ENCODE results near the gene TBCD. TPM values are rescaled to one million over a fixed set of nuclear protein-coding genes. Genes with fewer than 3 reads are reported as not detected.
"Not testable (repeated sequence)": the region's sequence is repeated elsewhere in the genome, so short reads cannot be mapped to it uniquely, and the experiment has no call there.

Gene TBCD
- total RNA-seq, 1 experiment from 2014 or later = 17.4 TPM

DNA sequence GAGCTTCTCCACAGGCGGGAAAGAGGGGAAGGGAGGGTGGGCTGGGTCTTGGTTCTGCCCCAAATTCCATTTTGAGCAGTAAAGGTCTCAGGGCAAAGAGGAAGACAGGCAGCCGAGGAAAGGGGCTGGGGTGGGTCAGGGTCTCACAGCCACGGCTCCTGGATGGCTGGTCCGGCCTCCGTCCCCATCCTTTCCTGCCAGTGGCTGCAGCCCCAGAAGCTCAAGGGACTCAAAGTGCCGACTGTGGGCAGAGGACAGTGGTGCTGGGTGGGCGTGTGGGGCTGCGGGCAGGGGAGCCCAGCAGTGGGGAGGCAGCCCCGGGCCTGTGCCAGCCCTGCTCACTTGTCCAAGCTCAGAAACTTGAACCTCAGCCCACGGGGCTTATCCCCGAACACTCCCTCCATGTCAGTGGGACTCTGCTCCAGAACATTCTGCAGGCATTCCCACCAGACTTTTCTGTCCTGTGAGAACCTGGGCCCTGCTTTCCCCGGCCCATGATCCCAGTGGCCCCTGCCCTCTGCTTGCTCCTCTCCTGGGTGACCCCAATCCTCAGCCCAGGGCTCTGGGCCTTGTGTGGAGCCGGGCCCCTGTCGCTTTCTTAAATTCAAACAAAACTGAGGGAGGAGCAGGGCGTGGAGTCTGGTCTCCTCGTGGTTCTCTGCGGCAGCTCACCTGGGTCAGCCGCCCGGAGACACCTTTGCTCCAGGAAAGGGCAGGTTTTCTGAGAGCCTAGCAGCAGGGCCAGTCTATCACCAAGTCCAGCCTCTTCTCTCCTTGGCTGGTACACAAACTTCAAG lies 209.7 kb downstream of the TBCD start:
- DNase-seq (ENCODE audit: extremely low read depth, low read depth) = no peak

DNA sequence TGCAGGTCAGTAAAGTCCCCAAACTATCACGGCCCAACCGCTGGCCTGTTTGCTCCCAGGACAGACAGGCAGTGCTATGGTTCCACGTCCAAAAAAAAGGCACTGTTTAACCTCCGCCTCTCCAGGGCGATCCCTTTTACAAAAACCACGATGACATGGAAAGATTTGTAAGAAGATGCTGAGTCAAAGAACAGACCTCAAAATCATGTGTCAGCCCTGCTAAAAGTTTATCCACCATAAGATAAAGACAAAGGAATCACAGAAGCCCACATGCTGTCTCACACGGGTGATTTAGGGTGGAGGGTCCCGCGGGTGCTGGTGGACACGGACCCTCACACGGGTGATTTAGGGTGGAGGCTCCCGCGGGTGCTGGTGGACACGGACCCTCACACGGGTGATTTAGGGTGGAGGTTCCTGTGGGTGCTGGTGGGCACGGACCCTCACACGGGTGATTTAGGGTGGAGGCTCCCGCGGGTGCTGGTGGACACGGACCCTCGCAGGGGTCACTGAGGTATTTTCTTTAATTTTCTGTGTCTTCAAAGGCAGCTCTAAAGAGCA lies 210.4 kb downstream of the TBCD start:
- DNase-seq (ENCODE audit: extremely low read depth, low read depth) = no peak

DNA sequence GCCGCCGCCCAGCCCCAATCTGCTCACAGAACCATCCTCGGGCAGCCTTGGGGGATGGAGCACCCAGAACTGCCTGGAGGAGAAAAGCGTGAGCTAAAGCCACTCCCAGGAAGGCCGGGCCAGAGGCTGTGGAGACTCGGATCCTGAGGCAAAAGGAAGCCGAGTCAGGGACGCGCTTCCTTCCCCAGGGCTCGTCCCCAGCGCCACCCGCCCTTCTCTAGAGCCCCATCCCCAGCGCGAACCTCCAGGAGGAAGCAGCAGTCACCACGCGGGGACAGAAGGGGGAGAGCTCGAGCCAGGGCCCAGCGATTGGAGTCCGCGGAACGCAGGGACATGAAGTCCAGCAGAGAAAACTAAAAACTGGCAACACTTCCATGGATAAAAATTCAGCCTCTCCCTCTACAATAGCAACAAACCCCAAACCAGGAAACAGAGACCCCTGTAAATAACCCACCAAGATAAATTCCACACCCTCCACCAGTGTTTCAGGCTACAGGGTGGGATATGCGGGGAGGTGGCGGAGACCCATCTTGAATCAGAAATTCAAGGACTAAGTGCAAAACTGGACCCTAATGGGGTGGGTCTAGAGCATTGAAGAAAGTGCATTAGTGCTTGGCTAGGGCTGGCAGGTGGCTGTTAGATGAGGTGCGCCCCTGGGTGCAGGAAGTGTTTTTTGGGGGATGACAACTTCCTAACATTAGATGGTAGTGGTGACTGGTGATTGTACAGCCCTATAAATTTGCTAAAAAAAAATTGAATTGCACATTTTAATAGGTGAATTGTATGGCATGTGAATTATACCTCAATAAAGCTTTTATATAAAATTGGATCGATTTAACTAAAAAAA lies 211.5 kb downstream of the TBCD start:
- DNase-seq (ENCODE audit: extremely low read depth, low read depth) = no peak

DNA sequence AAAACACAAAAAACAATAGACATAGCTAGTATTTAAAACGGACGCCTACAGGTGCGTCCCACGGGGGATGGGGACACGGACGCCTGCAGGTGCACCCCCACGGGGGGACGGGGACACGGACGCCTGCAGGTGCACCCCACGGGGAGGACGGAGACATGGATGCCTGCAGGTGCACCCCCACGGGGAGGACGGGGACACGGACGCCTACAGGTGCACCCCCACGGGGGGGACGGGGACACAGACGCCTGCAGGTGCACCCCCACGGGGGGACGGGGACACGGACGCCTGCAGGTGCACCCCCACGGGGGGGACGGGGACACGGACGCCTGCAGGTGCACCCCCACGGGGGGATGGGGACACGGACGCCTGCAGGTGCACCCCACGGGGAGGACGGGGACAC lies 212.6 kb downstream of the TBCD start:
- DNase-seq (ENCODE audit: extremely low read depth, low read depth) = not testable (repeated sequence)

DNA sequence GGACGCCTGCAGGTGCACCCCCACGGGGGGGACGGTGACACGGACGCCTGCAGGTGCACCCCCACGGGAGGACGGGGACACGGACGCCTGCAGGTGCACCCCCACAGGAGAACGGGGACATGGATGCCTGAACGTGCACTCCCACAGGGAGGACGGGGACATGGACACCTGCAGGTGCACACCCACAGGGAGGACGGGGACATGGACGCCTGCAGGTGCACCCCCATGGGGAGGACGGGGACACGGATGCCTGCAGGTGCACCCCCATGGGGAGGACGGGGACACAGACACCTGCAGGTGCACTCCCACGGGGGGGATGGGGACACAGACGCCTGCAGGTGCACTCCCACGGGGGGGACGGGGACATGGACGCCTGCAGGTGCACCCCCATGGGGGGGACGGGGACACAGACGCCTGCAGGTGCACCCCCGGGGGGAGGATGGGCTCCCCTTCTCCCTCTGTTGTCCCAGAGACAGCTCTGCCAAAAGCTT lies 213.0 kb downstream of the TBCD start:
- no peak for DNase-seq (ENCODE audit: extremely low read depth, low read depth)

DNA sequence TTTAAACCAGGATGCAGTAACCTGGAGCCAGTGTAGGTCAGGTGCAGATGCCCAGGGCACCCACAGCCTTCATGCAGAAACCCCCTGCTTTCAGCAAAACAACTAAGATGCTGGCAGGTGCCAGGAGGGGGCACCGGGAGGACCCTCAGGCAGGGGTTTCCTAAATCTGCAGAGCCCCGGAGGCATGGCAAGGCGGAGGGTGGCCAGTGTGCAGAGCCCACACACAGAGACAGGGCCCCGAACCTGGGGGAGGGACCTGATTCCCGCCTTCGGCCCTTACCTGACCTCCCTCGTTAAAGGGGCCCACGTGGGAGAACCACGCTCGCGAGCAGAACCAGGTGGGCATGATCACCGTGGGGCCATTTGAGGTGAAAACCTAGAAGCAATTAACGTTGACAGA lies 213.5 kb downstream of the TBCD start:
- no peak for DNase-seq (ENCODE audit: extremely low read depth, low read depth)

DNA sequence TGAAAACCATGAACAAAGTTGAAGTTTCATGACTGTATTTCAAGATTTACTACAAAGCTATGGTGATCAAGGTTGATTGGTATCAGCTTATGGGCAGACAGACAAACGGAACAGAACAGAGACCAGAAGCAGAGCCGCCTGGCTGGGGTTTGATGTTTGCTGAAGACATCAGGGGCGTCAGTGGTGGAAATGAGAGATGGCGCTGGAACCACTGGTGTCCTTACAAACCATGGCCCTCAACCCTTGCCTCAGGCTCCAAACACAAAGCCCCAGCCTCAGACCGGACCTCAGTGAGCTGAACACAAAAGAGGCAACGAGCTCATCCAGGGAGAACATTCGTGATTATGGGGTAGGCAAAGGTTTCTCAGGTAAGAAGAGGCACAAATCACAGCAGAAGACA lies 214.6 kb downstream of the TBCD start:
- DNase-seq (ENCODE audit: extremely low read depth, low read depth) = no peak

DNA sequence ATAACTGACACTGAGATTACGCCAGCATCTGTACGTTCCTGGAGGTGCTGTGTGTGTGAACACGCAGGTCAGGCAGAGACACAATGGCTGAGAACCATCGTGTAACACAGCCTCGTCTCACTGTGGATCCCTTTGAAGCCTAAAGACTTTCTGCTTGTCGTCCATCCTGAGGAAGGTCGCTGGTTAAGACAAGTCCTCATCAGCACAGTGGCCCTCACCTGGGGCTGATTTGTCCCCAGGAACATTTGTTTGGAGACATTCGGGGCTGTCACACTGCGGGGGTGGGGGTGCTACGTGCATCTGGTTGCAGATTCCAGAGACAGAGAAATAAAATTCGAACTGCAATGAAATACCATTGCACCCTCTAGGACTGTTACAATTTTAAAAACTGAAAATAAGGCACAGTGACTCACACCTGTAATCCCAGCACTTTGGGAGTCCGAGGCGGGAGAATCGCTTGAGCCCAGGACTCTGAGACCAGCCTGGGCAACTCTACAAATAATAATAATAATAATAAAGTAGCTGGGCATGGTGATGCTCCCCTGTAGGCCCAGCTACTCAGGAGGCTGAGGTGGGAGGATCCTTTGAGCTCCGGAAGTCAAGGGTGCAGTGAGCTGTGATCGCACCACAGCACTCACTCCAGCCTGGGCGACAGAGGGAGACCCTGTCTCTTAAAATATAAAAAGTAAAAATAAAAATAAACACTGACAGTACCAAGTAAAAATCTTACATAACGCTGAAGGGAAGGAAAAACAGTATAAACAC lies 215.6 kb downstream of the TBCD start:
- no peak for DNase-seq (ENCODE audit: extremely low read depth, low read depth)

DNA sequence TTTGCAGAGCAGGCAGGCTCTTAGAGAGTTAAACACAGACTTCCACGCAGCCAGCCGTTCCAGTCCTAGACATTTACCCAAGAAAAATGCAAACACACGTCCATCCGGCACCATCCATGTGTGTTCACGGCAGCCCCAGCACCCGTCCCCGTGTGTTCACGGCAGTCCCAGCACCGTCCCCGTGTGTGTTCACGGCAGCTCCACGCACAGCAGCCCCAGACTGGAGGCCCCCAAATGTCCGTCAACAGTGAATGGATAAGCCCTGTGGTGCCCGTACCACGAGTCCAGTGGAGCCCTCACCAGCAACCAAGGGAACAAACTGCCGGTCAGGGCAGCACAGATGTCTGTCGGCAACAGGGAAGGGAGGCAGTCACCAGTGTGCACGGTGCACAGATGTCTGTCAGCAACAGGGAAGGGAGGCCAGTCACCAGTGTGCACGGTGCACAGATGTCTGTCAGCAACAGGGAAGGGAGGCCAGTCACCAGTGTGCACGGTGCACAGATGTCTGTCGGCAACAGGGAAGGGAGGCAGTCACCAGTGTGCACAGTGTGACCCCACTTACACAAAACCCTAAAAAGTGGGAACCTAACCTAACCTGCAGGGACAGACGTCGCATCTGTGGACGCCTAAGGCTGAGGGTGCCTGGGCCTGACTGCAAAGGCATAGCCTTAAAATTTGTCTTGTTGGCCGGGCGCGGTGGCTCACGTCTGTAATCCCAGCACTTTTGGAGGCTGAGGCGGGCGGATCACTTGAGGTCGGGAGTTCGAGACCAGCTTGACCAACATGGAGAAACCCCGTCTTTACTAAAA lies 216.4 kb downstream of the TBCD start:
- not testable (repeated sequence) for DNase-seq (ENCODE audit: extremely low read depth, low read depth)

DNA sequence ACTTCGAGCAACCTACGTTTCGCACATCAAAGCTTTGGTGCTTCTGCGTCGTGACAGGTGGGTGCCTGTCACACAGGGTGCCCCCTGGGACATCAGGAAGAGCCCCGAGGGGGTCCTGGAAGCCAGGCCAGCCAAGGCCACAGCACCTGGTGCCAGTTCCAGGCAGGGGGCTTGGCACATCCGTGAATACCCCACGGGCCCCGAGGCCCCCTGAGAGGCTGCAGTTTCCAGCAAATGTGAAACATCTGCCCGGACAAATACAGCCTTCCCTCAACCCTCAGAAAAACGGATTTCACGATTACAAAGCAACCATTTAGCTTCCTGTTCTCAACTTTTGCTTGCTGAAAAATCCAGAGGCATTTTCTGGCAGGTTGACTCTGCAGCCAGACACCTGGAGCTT lies 218.2 kb downstream of the TBCD start:
- DNase-seq (ENCODE audit: extremely low read depth, low read depth) = no peak

DNA sequence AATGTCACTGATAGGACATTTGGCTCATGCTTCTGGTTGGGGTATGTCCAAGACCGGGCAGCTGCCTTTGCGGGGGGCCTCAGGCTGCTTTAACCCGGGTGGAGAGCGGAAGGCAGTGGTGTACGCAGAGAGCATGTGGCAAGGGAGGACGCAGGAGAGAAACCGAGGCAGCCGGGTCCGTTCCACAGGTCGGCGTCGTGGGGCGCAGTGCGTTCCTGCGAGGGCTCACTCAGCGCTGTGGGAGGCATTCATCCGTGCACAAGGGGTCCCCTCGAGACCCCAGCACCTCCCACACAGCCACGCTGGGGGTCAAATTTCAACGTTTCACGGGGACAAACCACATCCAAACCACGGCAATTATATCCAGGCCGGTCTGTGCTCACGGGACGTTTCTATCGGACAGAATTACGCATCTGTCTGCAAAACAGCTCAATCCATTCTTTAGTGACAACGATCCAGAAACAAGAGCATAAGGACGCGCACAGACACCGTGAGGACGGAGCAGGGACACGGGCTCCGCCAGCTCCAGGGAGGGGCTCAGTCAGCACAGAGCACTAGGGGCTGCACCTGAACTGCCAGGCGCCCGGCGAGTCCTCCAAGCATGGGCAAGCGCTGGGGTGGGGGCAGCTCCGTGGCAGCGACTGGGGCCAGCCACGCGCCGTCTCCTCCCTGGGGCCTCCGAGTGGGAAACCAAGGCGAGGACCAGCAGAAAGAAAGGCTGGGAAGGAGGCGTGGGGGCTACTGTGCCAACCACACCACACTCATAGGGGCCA lies 219.1 kb downstream of the TBCD start:
- no peak for DNase-seq (ENCODE audit: extremely low read depth, low read depth)

DNA sequence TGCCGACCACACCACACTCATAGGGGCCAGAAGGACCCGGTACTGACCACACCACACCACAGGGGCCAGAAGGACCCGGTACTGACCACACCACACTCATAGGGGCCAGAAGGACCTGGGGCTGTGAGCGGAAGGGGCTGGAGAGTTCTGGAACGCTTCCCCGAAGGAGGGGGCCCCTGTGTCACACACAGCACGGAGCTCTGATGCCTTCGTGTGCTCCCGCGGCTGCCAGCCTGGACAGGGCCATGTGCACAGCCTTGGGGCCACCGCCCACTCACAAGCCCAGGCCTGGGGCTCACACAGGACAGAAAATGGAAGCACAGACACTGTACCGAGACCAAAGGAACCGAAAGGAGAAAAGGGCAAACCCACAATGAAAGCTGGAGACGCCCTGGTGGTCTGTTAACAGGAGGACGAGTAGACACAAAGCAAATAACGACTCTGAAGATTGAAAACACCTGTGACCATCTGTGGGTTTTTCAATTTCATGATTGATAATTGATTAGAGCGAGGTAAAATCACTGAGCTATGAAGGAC lies 221.0 kb downstream of the TBCD start:
- no peak for DNase-seq (ENCODE audit: extremely low read depth, low read depth)

DNA sequence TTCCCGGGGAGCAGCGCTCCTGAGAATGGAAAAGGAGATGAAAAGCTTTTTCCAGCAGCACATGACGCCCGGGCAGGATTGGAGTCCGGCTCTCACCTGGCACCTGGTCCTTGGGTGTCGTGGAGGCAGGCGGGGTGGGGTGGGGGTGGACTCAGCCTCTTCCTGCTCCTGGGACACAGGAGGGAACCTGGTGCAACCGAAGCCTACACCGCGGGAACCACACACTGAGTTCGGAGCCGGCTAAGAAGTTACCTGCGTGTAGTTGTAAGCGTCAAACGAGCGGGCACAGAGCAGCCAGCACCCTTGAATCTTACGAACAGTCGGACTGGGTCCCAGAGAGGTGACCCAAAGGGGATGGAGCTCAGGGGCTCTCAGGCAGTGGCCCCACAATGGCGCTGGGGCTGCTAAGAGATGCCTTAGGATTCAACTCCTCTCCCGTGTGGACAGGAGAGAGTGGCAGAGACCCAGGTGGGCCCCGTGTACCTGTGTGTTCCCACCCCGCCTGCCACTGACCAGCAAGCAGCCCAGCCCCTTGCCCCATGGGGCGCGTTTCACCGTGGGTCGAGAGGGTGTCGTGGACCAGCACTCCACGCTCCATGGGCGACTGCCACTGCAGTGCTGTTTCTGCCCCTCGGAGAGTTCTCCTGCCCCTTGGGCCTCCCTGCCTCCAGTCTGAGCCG lies 221.7 kb downstream of the TBCD start:
- no peak for DNase-seq (ENCODE audit: extremely low read depth, low read depth)

DNA sequence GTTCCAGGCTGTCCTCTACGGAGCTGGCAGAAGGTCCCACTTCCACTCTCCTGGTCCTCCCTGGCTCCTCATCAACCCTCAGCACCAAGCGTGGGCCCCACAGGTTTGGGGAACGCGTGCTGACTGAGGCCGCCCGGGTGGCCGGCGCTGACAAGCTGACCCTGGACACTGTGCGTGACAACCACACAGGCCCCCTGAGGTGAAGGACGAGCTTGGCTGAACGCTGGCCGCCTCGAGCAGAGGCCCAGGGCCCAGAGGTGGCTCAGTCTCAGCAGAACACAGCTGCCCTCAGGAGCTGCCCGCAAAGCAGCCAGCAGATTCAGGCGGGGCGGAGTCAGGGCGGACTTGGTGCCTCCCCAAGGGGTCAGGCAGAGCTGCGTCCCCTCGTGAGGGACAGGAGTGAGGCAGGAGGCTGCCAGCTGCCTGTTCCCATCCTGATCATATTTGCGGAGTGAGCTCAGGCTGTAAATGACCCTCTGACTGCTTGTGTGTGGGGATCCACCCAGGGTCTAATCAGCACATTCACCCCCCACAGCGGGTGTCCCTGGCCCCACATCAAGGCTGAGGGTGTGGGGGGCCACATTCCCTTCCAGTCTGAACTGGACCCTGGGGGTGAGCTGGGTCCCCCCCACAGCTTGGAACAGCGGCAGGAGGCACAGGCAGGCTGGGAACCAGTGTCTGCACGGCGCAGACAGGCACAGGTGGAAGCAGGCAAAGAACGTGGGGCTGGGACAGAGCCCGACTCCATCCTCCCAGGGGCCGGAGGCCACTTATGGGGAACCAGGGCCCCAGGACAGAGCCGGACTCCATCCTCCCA lies 222.5 kb downstream of the TBCD start:
- no peak for DNase-seq (ENCODE audit: extremely low read depth, low read depth)

DNA sequence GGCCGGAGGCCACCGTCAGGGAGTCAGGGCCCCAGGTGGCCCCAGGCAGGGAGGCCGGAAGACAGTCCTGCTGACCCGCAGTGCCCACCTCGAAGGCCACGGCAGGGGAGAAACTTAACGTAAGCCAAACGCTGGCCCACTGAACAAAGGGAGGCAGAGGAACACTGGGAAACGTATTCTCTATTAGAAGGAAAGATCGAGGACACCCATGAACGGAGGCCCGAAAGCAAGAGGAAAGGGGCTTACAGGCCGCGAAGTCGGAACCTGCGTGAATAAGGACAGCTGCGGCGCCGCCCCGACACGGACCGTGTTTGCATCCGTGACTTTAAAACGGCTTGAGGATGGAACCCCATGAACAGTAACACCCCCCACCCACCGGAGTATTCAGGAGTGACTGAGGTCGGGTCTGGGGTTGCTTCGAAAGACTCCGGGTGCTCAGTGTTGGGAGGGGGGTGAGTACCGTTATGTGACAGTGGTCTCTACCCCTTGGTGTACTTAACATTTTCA lies 225.2 kb downstream of the TBCD start:
- DNase-seq (ENCODE audit: extremely low read depth, low read depth) = no peak

DNA sequence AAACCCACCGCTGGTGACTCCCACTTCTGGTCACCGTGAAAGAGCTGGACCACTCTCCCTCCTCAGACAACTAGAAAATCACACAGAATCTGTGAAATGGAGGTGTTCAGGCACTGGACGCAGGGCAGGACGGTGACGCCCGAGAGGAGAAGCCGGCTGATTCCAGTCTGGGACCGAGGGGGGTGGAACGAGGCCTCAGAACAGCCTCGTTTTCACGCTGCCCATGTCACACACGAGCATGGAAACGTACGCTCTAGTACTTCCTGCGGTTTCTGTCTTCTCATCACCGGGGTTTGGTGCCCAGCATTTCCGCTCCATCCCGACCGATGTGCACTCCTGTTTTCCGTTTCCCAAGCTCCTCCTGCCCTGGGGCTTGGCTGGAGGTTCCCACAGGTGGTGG lies 225.7 kb downstream of the TBCD start:
- no peak for DNase-seq (ENCODE audit: extremely low read depth, low read depth)

DNA sequence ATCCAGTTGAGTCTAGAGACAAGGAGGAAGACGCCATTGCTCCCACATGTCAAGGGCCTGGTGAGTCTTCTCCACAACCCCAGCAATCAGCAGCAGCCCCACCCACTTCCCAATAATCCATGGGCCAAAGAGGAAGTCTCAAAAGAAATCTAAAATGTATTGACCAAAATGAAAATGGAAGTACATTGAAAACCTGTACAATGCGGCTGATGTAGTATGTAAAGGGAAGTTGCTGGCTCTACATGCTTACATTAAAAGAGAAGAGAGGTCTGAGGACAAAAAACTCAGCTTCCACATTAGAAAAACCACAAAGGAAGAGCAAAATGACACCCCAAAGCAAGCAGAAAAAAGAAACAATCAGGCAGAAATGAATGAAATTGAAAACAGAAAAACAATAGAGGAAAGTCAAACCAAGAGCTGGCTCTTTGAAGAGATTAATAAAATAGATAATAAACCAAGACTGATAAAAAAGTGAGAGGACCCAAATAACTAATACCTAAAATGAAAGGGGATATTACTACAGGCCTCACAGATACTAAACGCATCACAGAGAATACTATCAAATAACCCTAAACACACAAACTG lies 227.0 kb downstream of the TBCD start:
- DNase-seq (ENCODE audit: extremely low read depth, low read depth) = no peak

All from NCI-H460 (cell line).